Activated naive CD4-positive, alpha-beta T cell treated with anti-CD3 and anti-CD28 coated beads, Interleukin-2, amount 50 U/mL, for 72 hours (primary cell): ENCODE results near the gene FZR1. TPM values are rescaled to one million over a fixed set of nuclear protein-coding genes. Genes with fewer than 3 reads are reported as not detected.

Experiments
- ATAC-seq, 2 donors: fragments of 150-1000 bp; cut with Tn5 transposase; 2 replicates each; pipeline ENCODE4 v1.10.0; 2021; ENCODE audit warnings: mild to moderate bottlenecking in 2 of 2, moderate library complexity in 2 of 2
- DNase-seq, 2 donors: peaks; one replicate each; pipeline ENCODE4 v3.0.0; 2021 to 2022; ENCODE audit warnings: low spot score in 2 of 2
- H3K27ac Mint-ChIP-seq, 2 donors: one replicate each; pipeline ENCODE4 v1.8.0; 2022; ENCODE audit warnings: mild to moderate bottlenecking in 2 of 2, mixed read lengths in 2 of 2
- H3K36me3 Mint-ChIP-seq, 2 donors: one replicate each; pipeline ENCODE4 v1.8.0; 2022; ENCODE audit warnings: mixed read lengths in 2 of 2
- H3K9me3 Mint-ChIP-seq, 2 donors: one replicate each; pipeline ENCODE4 v1.8.0; 2022; ENCODE audit warnings: mixed read lengths in 2 of 2
- total RNA-seq, 2 donors: library from RNA; stranded (reverse); gene quantifications; one replicate each; pipeline ENCODE4 v1.2.3, GENCODE V29; 2022

FZR1 gene
- total RNA-seq, 2 donors from 2014 or later: 52.4 to 73.5 TPM

DNA sequence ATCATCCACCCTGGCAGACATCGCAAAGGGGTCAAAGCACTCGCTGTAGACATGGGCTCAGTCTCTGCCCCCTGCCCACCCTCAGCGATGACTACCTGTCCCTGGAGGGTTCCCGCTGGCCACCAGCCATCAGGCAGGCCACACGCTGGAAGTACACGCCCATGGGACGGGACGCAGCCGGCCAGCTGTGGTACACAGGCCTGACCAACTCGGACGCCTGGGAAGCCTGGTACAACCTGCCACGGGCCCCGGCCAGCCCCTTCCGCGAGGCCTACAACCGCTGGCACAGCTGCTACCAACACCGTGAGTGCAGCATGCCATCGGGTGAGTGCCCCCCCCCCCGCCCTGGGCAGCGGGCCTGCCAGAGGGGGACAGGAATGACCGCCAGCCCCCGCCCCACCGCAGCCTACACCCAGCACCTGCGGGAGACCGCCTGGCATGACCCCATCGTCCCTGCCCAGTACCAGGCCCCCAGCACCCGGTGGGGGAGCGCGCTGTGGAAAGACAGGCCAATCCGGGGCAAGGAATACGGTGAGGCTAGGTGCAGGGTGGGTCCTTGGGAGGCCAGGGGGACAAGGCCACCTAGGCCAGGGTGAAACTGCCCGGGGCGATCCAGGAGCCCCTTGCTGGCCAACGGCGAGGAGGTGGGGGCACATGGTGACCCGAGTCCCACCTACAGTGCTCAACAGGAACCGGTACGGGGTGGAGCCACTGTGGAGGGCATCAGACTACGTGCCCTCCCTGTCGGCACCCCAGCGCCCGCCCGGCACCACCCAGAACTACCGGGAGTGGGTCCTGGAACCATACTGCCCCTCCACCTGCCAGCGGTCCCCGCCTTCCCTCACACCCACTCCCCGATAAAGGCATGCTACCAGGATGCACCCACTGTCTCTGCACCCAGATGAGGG, 37.3 kb downstream of the FZR1 start:
- H3K9me3 Mint-ChIP-seq: no peaks in the 10 kb centered on the region
- DNase-seq: no peak
- peak overlapping the region in 1 of 2 donors; percentile 44 for H3K27ac Mint-ChIP-seq
- peaks cover 0 to 8% of the 10 kb centered on the region in 2 donors for H3K36me3 Mint-ChIP-seq
- ATAC-seq: no peak

GRCh38 chr19:3544058-3544376, 37.9 kb downstream of the FZR1 start:
- ATAC-seq (no peak), DNase-seq (no peak)
- Mint-ChIP-seq H3K27ac (peak overlapping the region in 1 of 2 donors; percentile 44), H3K9me3 (no peaks in the 10 kb centered on the region), H3K36me3 (peaks cover 0 to 8% of the 10 kb centered on the region in 2 donors)

DNA sequence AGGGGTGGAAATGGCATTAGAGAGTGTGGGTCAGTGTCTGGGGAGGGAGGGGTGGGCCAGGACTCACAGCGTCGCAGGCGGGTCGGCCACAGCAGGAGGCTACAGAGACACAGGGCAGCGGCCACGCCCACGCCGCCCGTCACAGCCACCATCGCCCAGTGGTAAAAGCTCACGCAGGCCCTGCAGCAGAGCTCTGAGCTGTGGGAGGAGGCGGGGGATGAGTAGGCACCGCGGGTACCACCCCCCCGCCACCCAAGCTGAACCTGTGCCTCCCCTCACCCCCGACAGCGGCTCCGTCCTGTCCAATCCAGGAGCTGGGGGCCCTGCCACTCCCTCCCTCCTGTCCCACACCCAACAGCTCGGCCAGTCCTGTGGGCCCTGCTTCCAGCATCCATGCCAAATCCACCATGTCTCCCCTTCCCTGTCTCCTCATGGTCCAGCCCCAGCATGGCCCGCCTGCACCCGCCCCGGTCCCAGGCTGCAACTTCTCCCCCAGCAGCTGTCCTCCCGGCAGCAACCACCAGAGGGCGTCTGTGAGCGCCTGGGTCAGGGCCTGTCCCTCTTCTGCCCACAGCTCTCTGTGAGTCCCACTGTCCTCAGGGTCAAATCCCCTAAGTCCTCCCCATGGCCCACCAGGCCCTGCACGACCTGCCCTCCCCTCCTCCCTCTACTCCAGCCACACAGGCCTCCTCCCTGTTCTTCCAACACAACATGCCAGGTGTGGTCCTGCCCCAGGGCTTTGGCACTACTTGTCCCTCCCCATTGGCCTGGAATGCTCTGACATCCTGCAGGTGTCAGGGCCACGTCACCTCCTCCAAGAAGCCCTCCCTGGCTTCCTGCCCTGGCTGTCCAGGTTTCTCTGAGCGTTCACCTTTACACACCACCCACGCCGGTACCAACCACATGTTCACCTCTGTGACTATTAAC, 38.9 kb downstream of the FZR1 start:
- Mint-ChIP-seq H3K36me3 (peaks cover 0 to under 1% of the 10 kb centered on the region in 2 donors), H3K9me3 (no peaks in the 10 kb centered on the region), H3K27ac (peak overlapping the region; percentile 36 to 72)
- DNase-seq: peak; percentile 83 to 96
- ATAC-seq: peak; percentile 70 to 84

GRCh38 chr19:3545669-3546034, 39.5 kb downstream of the FZR1 start:
- H3K9me3 Mint-ChIP-seq: no peaks in the 10 kb centered on the region
- no peaks in the 10 kb centered on the region for H3K36me3 Mint-ChIP-seq
- H3K27ac Mint-ChIP-seq: peak overlapping the region; percentile 36 to 72
- DNase-seq: no peak
- no peak for ATAC-seq

- DNase-seq: no peak
- H3K9me3 Mint-ChIP-seq: no peaks in the 10 kb centered on the region
- H3K27ac Mint-ChIP-seq: peak overlapping the region in 1 of 2 donors; percentile 41
- no peaks in the 10 kb centered on the region for H3K36me3 Mint-ChIP-seq
- no peak for ATAC-seq
Measured at GRCh38 chr19:3546119-3546518, 40.0 kb downstream of the FZR1 start.

GRCh38 chr19:3547301-3547731, 41.2 kb downstream of the FZR1 start:
- no peaks in the 10 kb centered on the region for H3K9me3 Mint-ChIP-seq
- no peaks in the 10 kb centered on the region for H3K36me3 Mint-ChIP-seq
- ATAC-seq (peak in 1 of 2 donors; percentile 38), DNase-seq (peak in 1 of 2 donors; percentile 68)
- H3K27ac Mint-ChIP-seq: peak overlapping the region in 1 of 2 donors; percentile 41

DNA sequence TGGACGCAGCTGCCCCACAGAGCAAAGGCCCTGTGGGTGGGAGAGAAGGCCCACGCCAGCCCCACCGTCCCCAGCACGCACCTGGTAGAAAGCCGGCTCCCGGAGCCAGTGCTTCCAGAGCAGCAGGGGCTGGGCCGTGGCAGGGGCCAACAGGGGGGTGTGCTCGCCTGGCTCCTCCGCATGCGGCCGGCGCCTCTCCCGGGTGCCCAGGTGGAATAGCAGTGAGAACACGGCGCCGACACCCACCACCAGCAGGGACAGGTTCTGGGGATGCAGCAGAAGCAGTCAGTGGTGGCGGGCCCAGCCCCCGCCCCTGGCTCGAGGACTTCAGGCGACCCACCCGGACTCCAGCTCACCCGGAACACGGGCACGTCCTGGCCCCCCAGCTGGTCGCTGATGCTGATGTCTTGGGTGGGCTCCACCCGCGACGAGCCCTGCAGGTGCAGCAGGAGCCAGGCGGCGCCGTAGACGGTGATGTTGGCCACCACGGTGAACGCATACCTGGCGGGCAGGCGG, 41.7 kb downstream of the FZR1 start:
- ATAC-seq (no peak), DNase-seq (no peak)
- Mint-ChIP-seq H3K27ac (peak overlapping the region in 1 of 2 donors; percentile 41), H3K36me3 (no peaks in the 10 kb centered on the region), H3K9me3 (no peaks in the 10 kb centered on the region)

DNA sequence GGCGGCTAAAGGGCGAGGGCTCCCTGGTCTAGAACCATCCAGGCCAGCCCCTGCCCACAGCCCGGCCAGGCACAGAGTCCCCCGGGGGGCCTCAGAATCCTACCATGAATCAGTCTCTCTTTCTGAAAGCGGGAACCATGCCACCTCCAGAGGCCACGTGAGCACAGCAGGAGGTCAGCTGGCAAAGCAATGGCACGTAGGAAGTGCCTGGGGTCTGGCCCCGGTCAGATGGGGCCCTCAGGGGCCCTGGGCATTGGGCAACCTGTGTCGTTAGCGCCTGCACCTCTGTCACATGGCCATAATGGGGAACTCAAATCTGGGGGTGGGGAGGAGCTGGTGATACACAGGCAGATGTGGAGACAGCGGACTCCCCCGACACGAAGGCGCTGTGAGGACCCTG, 42.5 kb downstream of the FZR1 start:
- ATAC-seq: no peak
- H3K27ac Mint-ChIP-seq: peak overlapping the region in 1 of 2 donors; percentile 37
- no peaks in the 10 kb centered on the region for H3K9me3 Mint-ChIP-seq
- no peak for DNase-seq
- H3K36me3 Mint-ChIP-seq: no peaks in the 10 kb centered on the region

DNA sequence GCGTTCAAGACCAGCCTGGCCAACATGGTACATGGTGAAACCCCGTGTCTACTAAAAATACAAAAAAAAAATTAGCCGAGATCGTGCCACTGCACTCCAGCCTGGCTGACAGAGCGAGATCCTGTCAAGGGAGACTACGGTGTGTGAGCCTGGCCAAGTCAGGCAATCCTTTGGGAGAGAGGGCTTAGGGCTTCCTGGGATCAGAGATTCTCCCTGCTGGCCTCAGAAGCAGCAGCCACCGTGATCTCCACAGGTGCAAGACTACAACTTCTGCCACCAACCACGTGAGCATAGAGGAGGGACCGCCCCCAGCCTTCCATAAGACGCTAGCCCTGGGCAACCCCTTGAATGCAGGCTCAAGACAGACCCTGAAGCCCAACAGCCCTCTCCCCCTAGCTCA, 43.7 kb downstream of the FZR1 start:
- Mint-ChIP-seq H3K36me3 (no peaks in the 10 kb centered on the region), H3K27ac (no peak overlapping the region), H3K9me3 (no peaks in the 10 kb centered on the region)
- no peak for ATAC-seq
- DNase-seq: no peak

DNA sequence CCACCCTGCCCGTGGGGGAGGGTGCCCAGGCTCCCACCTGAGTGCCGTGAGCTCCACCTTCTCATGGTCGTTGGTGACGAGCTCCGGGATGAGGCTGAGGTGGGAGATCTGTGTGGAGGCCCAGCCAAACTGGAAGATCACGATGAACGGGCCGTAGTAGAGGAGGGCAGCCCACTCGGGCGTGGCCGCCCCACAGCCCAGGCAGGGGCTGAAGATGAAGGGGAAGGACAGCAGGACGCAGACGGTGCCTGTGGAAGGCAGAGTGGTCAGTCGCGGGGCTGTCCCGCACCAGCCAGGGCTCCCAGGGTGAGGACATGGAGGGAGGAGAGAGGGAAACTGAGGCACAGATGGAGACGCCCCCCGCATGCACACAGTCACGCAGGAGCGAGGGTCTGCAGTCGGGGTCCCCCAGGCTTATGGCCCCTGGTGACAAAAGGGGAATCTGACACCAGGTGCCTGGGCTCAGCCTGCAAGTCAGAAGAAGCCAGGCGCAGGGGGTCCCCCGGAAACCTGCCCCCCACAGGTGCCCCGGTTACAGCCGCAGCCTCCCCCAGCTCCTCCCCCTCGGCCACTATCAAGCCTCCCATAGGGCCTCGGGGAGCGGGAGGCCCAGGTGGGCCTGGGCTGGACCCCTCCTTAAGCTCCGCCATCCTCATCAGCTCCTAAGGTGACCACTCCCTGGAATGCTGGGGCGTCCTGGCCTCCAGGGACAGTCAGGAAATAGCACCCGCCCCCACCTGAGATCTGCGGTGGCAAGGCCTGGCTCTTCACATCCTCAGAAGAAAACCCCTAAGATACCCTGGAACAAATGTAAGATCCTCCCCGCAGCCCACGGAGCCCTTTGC, 45.1 kb downstream of the FZR1 start:
- Mint-ChIP-seq H3K9me3 (no peaks in the 10 kb centered on the region), H3K36me3 (peaks cover 0 to 5% of the 10 kb centered on the region in 2 donors), H3K27ac (peak overlapping the region in 1 of 2 donors; percentile 68)
- DNase-seq (no peak), ATAC-seq (no peak)

- Mint-ChIP-seq H3K27ac (peak overlapping the region in 1 of 2 donors; percentile 84), H3K9me3 (no peaks in the 10 kb centered on the region), H3K36me3 (peaks cover 4 to 10% of the 10 kb centered on the region in 2 donors)
- DNase-seq (no peak), ATAC-seq (no peak)
Measured at GRCh38 chr19:3551792-3552095, 45.6 kb downstream of the FZR1 start.

- no peak for DNase-seq
- H3K36me3 Mint-ChIP-seq: peaks cover 6 to 12% of the 10 kb centered on the region in 2 donors
- H3K9me3 Mint-ChIP-seq: no peaks in the 10 kb centered on the region
- peak overlapping the region; percentile 83 to 93 for H3K27ac Mint-ChIP-seq
- peak in 1 of 2 donors; percentile 2 for ATAC-seq
Measured at GRCh38 chr19:3554254-3555083, 48.4 kb downstream of the FZR1 start.

DNA sequence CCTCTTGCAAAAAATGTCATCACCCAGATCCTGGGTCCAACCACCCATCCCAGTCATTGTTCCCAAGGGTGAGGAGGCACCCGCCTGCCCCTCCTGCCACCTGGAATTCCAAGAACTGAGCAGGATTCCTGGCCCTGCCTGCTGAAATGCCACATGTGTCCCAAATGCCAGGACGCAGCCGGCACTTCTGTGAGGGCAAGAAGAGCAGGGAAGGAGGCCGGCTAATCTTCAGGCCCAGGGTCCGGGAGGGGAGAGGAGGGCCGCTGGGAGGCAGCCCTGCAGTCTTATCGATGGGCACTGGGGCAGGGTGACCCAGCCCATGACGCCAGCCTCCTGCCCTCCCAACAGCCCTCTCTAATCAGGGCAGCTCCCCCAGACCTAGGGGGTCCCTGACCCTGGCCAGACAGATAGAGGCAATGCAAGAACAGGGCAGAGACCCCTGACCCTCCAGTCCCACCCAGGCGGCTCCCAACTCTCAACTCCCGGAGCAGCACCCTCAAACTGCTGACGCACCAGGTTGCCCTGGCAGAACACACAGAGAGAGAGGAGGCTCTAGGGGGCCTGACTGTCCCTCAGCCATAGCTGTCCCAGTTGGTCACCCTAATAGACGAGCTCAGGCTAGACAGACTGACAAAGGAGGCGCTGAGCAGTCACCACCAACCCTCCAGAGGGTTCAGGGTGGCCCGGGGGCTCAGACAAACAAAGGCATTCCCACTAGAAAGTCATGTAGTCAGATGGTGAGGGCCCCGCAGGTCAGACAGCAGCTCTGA, 49.7 kb downstream of the FZR1 start:
- DNase-seq: no peak
- peaks cover 6 to 12% of the 10 kb centered on the region in 2 donors for H3K36me3 Mint-ChIP-seq
- no peak for ATAC-seq

DNA sequence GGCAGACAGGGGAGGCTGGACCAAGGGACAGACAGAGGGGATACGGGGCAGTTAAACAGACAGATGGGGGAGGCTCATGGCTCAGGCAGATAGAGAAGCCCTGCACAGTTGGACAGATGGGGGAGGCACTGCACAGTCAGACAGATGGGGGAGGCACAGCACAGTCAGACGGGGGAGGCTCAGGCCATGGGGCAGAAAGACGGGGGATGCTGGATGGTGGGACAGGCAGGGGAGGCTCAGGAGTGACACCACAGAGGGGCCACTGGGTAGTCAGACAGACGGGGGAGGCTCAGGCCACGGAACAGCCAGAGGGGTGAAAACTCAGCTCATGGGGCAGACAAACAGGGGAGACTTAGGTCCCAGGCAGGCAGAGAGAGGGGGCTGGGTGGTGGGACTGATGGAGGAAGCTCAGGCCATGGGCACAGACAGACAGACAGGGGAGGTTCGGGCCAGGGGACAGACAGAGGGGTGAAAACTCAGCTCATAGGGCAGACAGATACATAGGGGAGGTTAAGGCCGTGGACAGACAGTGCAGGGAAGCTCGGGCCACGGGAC, 50.4 kb downstream of the FZR1 start:
- H3K36me3 Mint-ChIP-seq: peaks cover 6 to 12% of the 10 kb centered on the region in 2 donors
- no peak for DNase-seq
- ATAC-seq: no peak
- H3K9me3 Mint-ChIP-seq: no peaks in the 10 kb centered on the region
- peak overlapping the region; percentile 83 to 97 for H3K27ac Mint-ChIP-seq

More for the DNA sequence above, 49.7 kb downstream of the FZR1 start:
- Mint-ChIP-seq H3K27ac (peak overlapping the region; percentile 83 to 97), H3K9me3 (no peaks in the 10 kb centered on the region)
